HepG2 (cell line): ENCODE measurements around the gene FBXO41. TPM values are rescaled to one million over a fixed set of nuclear protein-coding genes. Genes with fewer than 3 reads are reported as not detected.

Source experiments
- CREB3 ChIP-seq: sonication (generic); formaldehyde crosslinking; IDR thresholded peaks from 2 replicates; pipeline ENCODE4 v1.5.0; 2020; ENCODE audit warnings: missing genetic modification reagents
- DMTF1 ChIP-seq: sonication (generic); formaldehyde crosslinking; IDR thresholded peaks from 2 replicates; pipeline ENCODE4 v1.4.0; 2020; ENCODE audit warnings: mild to moderate bottlenecking, missing genetic modification reagents
- FOXO4 ChIP-seq: sonication (generic); formaldehyde crosslinking; conservative IDR thresholded peaks from 2 replicates; pipeline ENCODE4 v1.8.1; 2023; ENCODE audit warnings: missing genetic modification reagents
- HNF1B ChIP-seq: sonication (generic); formaldehyde crosslinking; IDR thresholded peaks from 2 replicates; pipeline ENCODE4 v1.5.1; 2020; ENCODE audit warnings: mild to moderate bottlenecking, moderate library complexity, missing genetic modification reagents
- HNRNPL ChIP-seq: fragments of 200-400 bp; formaldehyde crosslinking; IDR thresholded peaks from 2 replicates; pipeline ENCODE4 v1.6.1; 2017; ENCODE audit warnings: mild to moderate bottlenecking, low read depth, low read length
- MAFF ChIP-seq: IDR thresholded peaks from 2 replicates; pipeline ENCODE4 v1.6.1; 2011; ENCODE audit warnings: low read depth, low read length, improper control_type of control experiment
- NAIF1 ChIP-seq: sonication (generic); formaldehyde crosslinking; IDR thresholded peaks from 2 replicates; pipeline ENCODE4 v1.5.0; 2020; ENCODE audit warnings: mild to moderate bottlenecking, missing genetic modification reagents, borderline replicate concordance
- RARG ChIP-seq: sonication (generic); formaldehyde crosslinking; IDR thresholded peaks from 2 replicates; pipeline ENCODE4 v1.4.0; 2020; ENCODE audit warnings: low read depth, mild to moderate bottlenecking, missing genetic modification reagents
- TEAD2 ChIP-seq: sonication (generic); formaldehyde crosslinking; IDR thresholded peaks from 2 replicates; pipeline ENCODE4 v1.9.0; 2021; ENCODE audit warnings: missing genetic modification reagents
- ZBTB43 ChIP-seq: sonication (generic); formaldehyde crosslinking; conservative IDR thresholded peaks from 2 replicates; pipeline ENCODE4 v1.4.0; 2020; ENCODE audit warnings: missing genetic modification reagents
- ZNF337 ChIP-seq: sonication (generic); formaldehyde crosslinking; IDR thresholded peaks from 2 replicates; pipeline ENCODE4 v1.5.1; 2020; ENCODE audit warnings: missing genetic modification reagents, low read depth, mild to moderate bottlenecking, borderline replicate concordance
- ZNF34 ChIP-seq: sonication (generic); formaldehyde crosslinking; IDR thresholded peaks from 2 replicates; pipeline ENCODE4 v1.4.0; 2020; ENCODE audit warnings: mild to moderate bottlenecking, missing genetic modification reagents, borderline replicate concordance
- ZNF431 ChIP-seq: sonication (generic); formaldehyde crosslinking; IDR thresholded peaks from 2 replicates; pipeline ENCODE4 v1.9.0; 2022; ENCODE audit warnings: missing genetic modification reagents, low read depth, mild to moderate bottlenecking, borderline replicate concordance
- ZNF441 ChIP-seq: sonication (generic); formaldehyde crosslinking; IDR thresholded peaks from 2 replicates; pipeline ENCODE4 v1.7.0; 2021; ENCODE audit warnings: missing genetic modification reagents, borderline replicate concordance
- ZNF616 ChIP-seq: sonication (generic); formaldehyde crosslinking; IDR thresholded peaks from 2 replicates; pipeline ENCODE4 v1.5.0; 2020; ENCODE audit warnings: low read depth, mild to moderate bottlenecking, missing genetic modification reagents
- ZNF710 ChIP-seq: sonication (generic); formaldehyde crosslinking; IDR thresholded peaks from 2 replicates; pipeline ENCODE4 v1.5.0; 2020; ENCODE audit warnings: mild to moderate bottlenecking, missing genetic modification reagents, borderline replicate concordance
- ZNF724P ChIP-seq: sonication (generic); formaldehyde crosslinking; IDR thresholded peaks from 2 replicates; pipeline ENCODE4 v1.8.0; 2022; ENCODE audit warnings: missing genetic modification reagents, borderline replicate concordance
- ZNF788 ChIP-seq: sonication (generic); formaldehyde crosslinking; IDR thresholded peaks from 2 replicates; pipeline ENCODE4 v1.5.0; 2020; ENCODE audit warnings: mild to moderate bottlenecking, missing genetic modification reagents, borderline replicate concordance
- polyA plus RNA-seq, 8 experiments: library from polyadenylated mRNA; depleted of rRNA in 3 of 8; stranded (reverse) in 7 of 8; unstranded in 1 of 8; fragments of >200 nt; fragmentation: Illumina TruSeq in 4 of 8; extraction: Trizol in 4 of 8; gene quantifications; 2 replicates each; pipeline versions ENCODE4 v1.2.1 to v1.2.3, GENCODE V29; 2011 to 2016; ENCODE audit warnings: low read depth in 4 of 8, missing spikeins in 1 of 8, mixed read lengths in 1 of 8; ENCODE audit not compliant: insufficient read depth in 1 of 8
- total RNA-seq, 5 experiments: library from RNA; depleted of rRNA; stranded (reverse); fragments of >200 nt; fragmentation: Illumina TruSeq; extraction: Trizol; gene quantifications; 2 replicates each; pipeline ENCODE4 v1.2.3, GENCODE V29; 2016; ENCODE audit warnings: low read depth in 1 of 5

Gene FBXO41
- total and polyA plus RNA-seq, 2 of the 13 experiments (the other 11 are each of a cell fraction or from before 2014, with no cell fraction given): 4.2 to 10.3 TPM

GRCh38 chr2:73233154-73233931 is 50.9 kb downstream of the FBXO41 start, which contains the start of gene PRADC1 (continued):
- TF ChIP-seq ZNF710 (peak; percentile 79; the same call in 1 of the 2 replicates), DMTF1 (CRISPR knock-in tag) (no peak), NAIF1 (CRISPR knock-in tag) (no peak), RARG (no peak), ZNF441 (CRISPR knock-in tag) (peak; percentile 81), ZNF724P (CRISPR knock-in tag) (peak; percentile 72), ZNF337 (CRISPR knock-in tag) (no peak), ZNF431 (peak; percentile 77; the same call in 1 of the 2 replicates), CREB3 (CRISPR knock-in tag) (no peak), ZNF616 (CRISPR knock-in tag) (peak; percentile 91; the same call in 1 of the 2 replicates), HNF1B (CRISPR knock-in tag) (no peak; the same call in 1 of the 2 replicates), HNRNPL (no peak), ZBTB43 (CRISPR knock-in tag) (no peak; the same call in 1 of the 2 replicates), ZNF788 (CRISPR knock-in tag) (peak; percentile 17; the same call in 1 of the 2 replicates), ZNF34 (CRISPR knock-in tag) (no peak), FOXO4 (no peak), MAFF (no peak), TEAD2 (CRISPR knock-in tag) (no peak)
